HEK293 (cell line): Measurements from ENCODE around the gene PDE4A.

Experiments
- GLIS2 ChIP-seq: fragments of 450-650 bp; formaldehyde crosslinking; IDR thresholded peaks from 2 replicates; pipeline ENCODE4 v1.5.1; 2016; ENCODE audit warnings: missing biosample characterization, missing genetic modification characterization
- INSM2 ChIP-seq: fragments of 450-650 bp; formaldehyde crosslinking; IDR thresholded peaks from 2 replicates; pipeline ENCODE4 v1.5.1; 2016; ENCODE audit warnings: missing biosample characterization, missing genetic modification characterization
- KLF10 ChIP-seq: fragments of 450-650 bp; IDR thresholded peaks from 2 replicates; pipeline ENCODE4 v1.5.1; 2018; ENCODE audit warnings: missing biosample characterization, mild to moderate bottlenecking, missing genetic modification characterization
- KLF8 ChIP-seq: fragments of 450-650 bp; formaldehyde crosslinking; IDR thresholded peaks from 2 replicates; pipeline ENCODE4 v1.5.1; 2016; ENCODE audit warnings: missing biosample characterization, missing genetic modification characterization
- KLF9 ChIP-seq: fragments of 450-650 bp; formaldehyde crosslinking; IDR thresholded peaks from 2 replicates; pipeline ENCODE4 v1.5.1; 2016; ENCODE audit warnings: missing biosample characterization, missing genetic modification characterization, low read depth
- PATZ1 ChIP-seq: fragments of 450-650 bp; formaldehyde crosslinking; IDR thresholded peaks from 2 replicates; pipeline ENCODE4 v1.5.1; 2016; ENCODE audit warnings: missing biosample characterization, missing genetic modification characterization
- PRDM2 ChIP-seq: fragments of 450-650 bp; formaldehyde crosslinking; IDR thresholded peaks from 2 replicates; pipeline ENCODE4 v1.5.1; 2016; ENCODE audit warnings: missing biosample characterization, missing genetic modification characterization, borderline replicate concordance
- SALL2 ChIP-seq: fragments of 450-650 bp; formaldehyde crosslinking; IDR thresholded peaks from 2 replicates; pipeline ENCODE4 v1.5.0; 2017; ENCODE audit warnings: missing biosample characterization, mild to moderate bottlenecking, missing genetic modification characterization, borderline replicate concordance
- SP3 ChIP-seq: fragments of 450-650 bp; formaldehyde crosslinking; IDR thresholded peaks from 2 replicates; pipeline ENCODE4 v1.5.1; 2016; ENCODE audit warnings: missing biosample characterization, missing genetic modification characterization
- ZBTB48 ChIP-seq: fragments of 450-650 bp; formaldehyde crosslinking; IDR thresholded peaks from 2 replicates; pipeline ENCODE4 v1.5.1; 2016; ENCODE audit warnings: missing biosample characterization, missing genetic modification characterization
- ZFHX2 ChIP-seq: fragments of 450-650 bp; formaldehyde crosslinking; conservative IDR thresholded peaks from 2 replicates; pipeline ENCODE4 v1.5.1; 2016; ENCODE audit warnings: missing biosample characterization, missing genetic modification characterization
- ZFP37 ChIP-seq: fragments of 450-650 bp; formaldehyde crosslinking; IDR thresholded peaks from 2 replicates; pipeline ENCODE4 v1.5.1; 2016; ENCODE audit warnings: missing biosample characterization, missing genetic modification characterization
- ZNF184 ChIP-seq: fragments of 450-650 bp; IDR thresholded peaks from 2 replicates; pipeline ENCODE4 v1.5.1; 2018; ENCODE audit warnings: missing biosample characterization, mild to moderate bottlenecking, missing genetic modification characterization
- ZNF266 ChIP-seq: fragments of 450-650 bp; formaldehyde crosslinking; IDR thresholded peaks from 2 replicates; pipeline ENCODE4 v1.5.1; 2016; ENCODE audit warnings: missing biosample characterization, missing genetic modification characterization, low read depth
- ZNF280C ChIP-seq: fragments of 450-650 bp; formaldehyde crosslinking; IDR thresholded peaks from 2 replicates; pipeline ENCODE4 v1.5.1; 2016; ENCODE audit warnings: missing biosample characterization, missing genetic modification characterization
- ZNF311 ChIP-seq: fragments of 450-650 bp; formaldehyde crosslinking; IDR thresholded peaks from 2 replicates; pipeline ENCODE4 v1.5.1; 2017; ENCODE audit warnings: missing biosample characterization, missing genetic modification characterization, borderline replicate concordance
- ZNF571 ChIP-seq: fragments of 450-650 bp; formaldehyde crosslinking; IDR thresholded peaks from 2 replicates; pipeline ENCODE4 v1.5.0; 2017; ENCODE audit warnings: missing biosample characterization, missing genetic modification characterization
- ZNF664 ChIP-seq: fragments of 450-650 bp; formaldehyde crosslinking; IDR thresholded peaks from 2 replicates; pipeline ENCODE4 v1.5.1; 2016; ENCODE audit warnings: missing biosample characterization, missing genetic modification characterization
- ZNF776 ChIP-seq: fragments of 450-650 bp; formaldehyde crosslinking; IDR thresholded peaks from 2 replicates; pipeline ENCODE4 v1.5.0; 2017; ENCODE audit warnings: missing biosample characterization, missing genetic modification characterization, borderline replicate concordance
- ZNF792 ChIP-seq: fragments of 450-650 bp; formaldehyde crosslinking; IDR thresholded peaks from 2 replicates; pipeline ENCODE4 v1.5.1; 2016; ENCODE audit warnings: missing biosample characterization, missing genetic modification characterization
- ZSCAN23 ChIP-seq: fragments of 450-650 bp; formaldehyde crosslinking; IDR thresholded peaks from 2 replicates; pipeline ENCODE4 v1.5.1; 2016; ENCODE audit warnings: missing biosample characterization, missing genetic modification characterization
- TF ChIP-seq, protein P1 (sequence below): fragments of 450-650 bp; formaldehyde crosslinking; IDR thresholded peaks from 2 replicates; pipeline ENCODE4; 2016; ENCODE audit warnings: missing biosample characterization, missing genetic modification characterization
- TF ChIP-seq, protein P2 (sequence below): fragments of 450-650 bp; formaldehyde crosslinking; IDR thresholded peaks from 2 replicates; pipeline ENCODE4 v1.5.1; 2017; ENCODE audit warnings: missing biosample characterization, missing genetic modification characterization

Gene PDE4A

GRCh38 chr19:10416380-10417257 lies 3.7 kb upstream of the PDE4A start (continued):
- peak; percentile 80; the same call in 1 of the 2 replicates for TF ChIP-seq PRDM2 (tag by site-specific recombination)
- TF ChIP-seq ZNF776 (tag by site-specific recombination), result no peak
- TF ChIP-seq ZSCAN23, result peak; percentile 86; the same call in 1 of the 2 replicates
- TF ChIP-seq ZNF792, result no peak
- TF ChIP-seq ZNF266 (tag by site-specific recombination), result no peak
- TF ChIP-seq KLF9 (tag by site-specific recombination), result peak; percentile 81
- no peak for TF ChIP-seq ZNF571 (tag by site-specific recombination)
- peak; percentile 98; the same call in 1 of the 2 replicates for TF ChIP-seq KLF8
- TF ChIP-seq GLIS2, result peak; percentile 86
- peak; percentile 98 for TF ChIP-seq ZFP37
- peak; percentile 90 for TF ChIP-seq ZBTB48 (tag by site-specific recombination)
- TF ChIP-seq ZNF184 (tag by site-specific recombination), result 0 out of 2 replicates have a peak, but pooled peaks have one; percentile 45
- TF ChIP-seq SP3, result peak; percentile 92
- TF ChIP-seq KLF10 (tag by site-specific recombination), result peak; percentile 85
- no peak for TF ChIP-seq ZNF664 (tag by site-specific recombination)
- TF ChIP-seq ZNF280C, result no peak
- peak; percentile 95 for TF ChIP-seq ZFHX2
- peak; percentile 99 for TF ChIP-seq PATZ1 (tag by site-specific recombination)
- TF ChIP-seq, protein P1, sequence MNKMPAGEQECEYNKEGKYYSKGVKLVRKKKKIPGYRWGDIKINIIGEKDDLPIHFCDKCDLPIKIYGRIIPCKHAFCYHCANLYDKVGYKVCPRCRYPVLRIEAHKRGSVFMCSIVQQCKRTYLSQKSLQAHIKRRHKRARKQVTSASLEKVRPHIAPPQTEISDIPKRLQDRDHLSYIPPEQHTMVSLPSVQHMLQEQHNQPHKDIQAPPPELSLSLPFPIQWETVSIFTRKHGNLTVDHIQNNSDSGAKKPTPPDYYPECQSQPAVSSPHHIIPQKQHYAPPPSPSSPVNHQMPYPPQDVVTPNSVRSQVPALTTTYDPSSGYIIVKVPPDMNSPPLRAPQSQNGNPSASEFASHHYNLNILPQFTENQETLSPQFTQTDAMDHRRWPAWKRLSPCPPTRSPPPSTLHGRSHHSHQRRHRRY (tag by site-specific recombination), result peak; percentile 81; the same call in 1 of the 2 replicates
- TF ChIP-seq ZNF311 (tag by site-specific recombination), result no peak
- TF ChIP-seq INSM2 (tag by site-specific recombination), result peak; percentile 91
- no peak for TF ChIP-seq SALL2 (tag by site-specific recombination)
- TF ChIP-seq, protein P2, sequence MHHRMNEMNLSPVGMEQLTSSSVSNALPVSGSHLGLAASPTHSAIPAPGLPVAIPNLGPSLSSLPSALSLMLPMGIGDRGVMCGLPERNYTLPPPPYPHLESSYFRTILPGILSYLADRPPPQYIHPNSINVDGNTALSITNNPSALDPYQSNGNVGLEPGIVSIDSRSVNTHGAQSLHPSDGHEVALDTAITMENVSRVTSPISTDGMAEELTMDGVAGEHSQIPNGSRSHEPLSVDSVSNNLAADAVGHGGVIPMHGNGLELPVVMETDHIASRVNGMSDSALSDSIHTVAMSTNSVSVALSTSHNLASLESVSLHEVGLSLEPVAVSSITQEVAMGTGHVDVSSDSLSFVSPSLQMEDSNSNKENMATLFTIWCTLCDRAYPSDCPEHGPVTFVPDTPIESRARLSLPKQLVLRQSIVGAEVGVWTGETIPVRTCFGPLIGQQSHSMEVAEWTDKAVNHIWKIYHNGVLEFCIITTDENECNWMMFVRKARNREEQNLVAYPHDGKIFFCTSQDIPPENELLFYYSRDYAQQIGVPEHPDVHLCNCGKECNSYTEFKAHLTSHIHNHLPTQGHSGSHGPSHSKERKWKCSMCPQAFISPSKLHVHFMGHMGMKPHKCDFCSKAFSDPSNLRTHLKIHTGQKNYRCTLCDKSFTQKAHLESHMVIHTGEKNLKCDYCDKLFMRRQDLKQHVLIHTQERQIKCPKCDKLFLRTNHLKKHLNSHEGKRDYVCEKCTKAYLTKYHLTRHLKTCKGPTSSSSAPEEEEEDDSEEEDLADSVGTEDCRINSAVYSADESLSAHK (tag by site-specific recombination), result peak; percentile 7
